Measurements from ENCODE around the gene TMEM41A. TPM values are rescaled to one million over a fixed set of nuclear protein-coding genes. Genes with fewer than 3 reads are reported as not detected.

The TMEM41A gene
- polyA plus RNA-seq, 1 donor from 2014 or later: 12.9 TPM

- Histone ChIP-seq H4K20me1 (ENCODE audit: insufficient read depth) (no peaks in the 10 kb centered on the region), H3F3A (ENCODE audit: insufficient read depth, low read length, poor library complexity, severe bottlenecking) (no peaks in the 10 kb centered on the region), H3K36me3 (ENCODE audit: insufficient read depth, low read length) (no peaks in the 10 kb centered on the region), H3K9me3 (ENCODE audit: low read length) (no peaks in the 10 kb centered on the region), H3K4me2 (ENCODE audit: low read length) (no peak overlapping the region), H3K79me2 (replicated peaks; ENCODE audit: insufficient read depth, low read length) (no peaks in the 10 kb centered on the region), H2AFZ (ENCODE audit: low read depth, low read length) (no peak overlapping the region), H3K27ac (ENCODE audit: low read length) (no peak overlapping the region), H3K4me3 (ENCODE audit: low read length) (no peak overlapping the region), H3K27me3 (ENCODE audit: insufficient read depth, low read depth, low read length) (no peaks in the 10 kb centered on the region), H3K9ac (ENCODE audit: low read length) (no peak overlapping the region), H3K9me2 (ENCODE audit: insufficient read depth, low read length) (no peaks in the 10 kb centered on the region)
- TF ChIP-seq CTCF (IDR thresholded peaks at IDR 0.05; ENCODE audit: poor library complexity, severe bottlenecking): no peak
- TF ChIP-seq SMC3 (conservative IDR thresholded peaks at IDR 0.05; ENCODE audit: poor library complexity): no peak
- TF ChIP-seq POLR2AphosphoS5 (IDR thresholded peaks at IDR 0.05): no peak
- TF ChIP-seq EZH2 (IDR thresholded peaks at IDR 0.05; ENCODE audit: borderline replicate concordance, insufficient read depth, low read length, poor library complexity, severe bottlenecking): no peak
- no peak for TF ChIP-seq MXI1 (conservative IDR thresholded peaks at IDR 0.05; ENCODE audit: poor library complexity, severe bottlenecking)
Observed at GRCh38 chr3:185490241-185490640, 8.6 kb downstream of the TMEM41A start.

- no peaks in the 10 kb centered on the region for H3K79me2 ChIP-seq (replicated peaks; ENCODE audit: insufficient read depth, low read length)
- no peaks in the 10 kb centered on the region for H3K27me3 ChIP-seq (ENCODE audit: insufficient read depth, low read depth, low read length)
- no peak overlapping the region for H3K27ac ChIP-seq (ENCODE audit: low read length)
- no peak overlapping the region for H3K4me2 ChIP-seq (ENCODE audit: low read length)
- no peak overlapping the region for H3K4me3 ChIP-seq (ENCODE audit: low read length)
- H3K9me3 ChIP-seq (ENCODE audit: low read length): no peaks in the 10 kb centered on the region
- H3F3A ChIP-seq (ENCODE audit: insufficient read depth, low read length, poor library complexity, severe bottlenecking): no peaks in the 10 kb centered on the region
- TF ChIP-seq EP300 (conservative IDR thresholded peaks at IDR 0.05; ENCODE audit: poor library complexity, severe bottlenecking) (no peak), TAF1 (IDR thresholded peaks at IDR 0.05; ENCODE audit: low read depth) (no peak), REST (IDR thresholded peaks at IDR 0.05; ENCODE audit: borderline replicate concordance) (no peak), SMC3 (conservative IDR thresholded peaks at IDR 0.05; ENCODE audit: poor library complexity) (no peak), MXI1 (conservative IDR thresholded peaks at IDR 0.05; ENCODE audit: poor library complexity, severe bottlenecking) (no peak), POLR2AphosphoS5 (IDR thresholded peaks at IDR 0.05) (no peak), CTCF (IDR thresholded peaks at IDR 0.05; ENCODE audit: poor library complexity, severe bottlenecking) (no peak), EZH2 (IDR thresholded peaks at IDR 0.05; ENCODE audit: borderline replicate concordance, insufficient read depth, low read length, poor library complexity, severe bottlenecking) (no peak), RAD21 (conservative IDR thresholded peaks at IDR 0.05) (no peak)
- no peaks in the 10 kb centered on the region for H3K36me3 ChIP-seq (ENCODE audit: insufficient read depth, low read length)
- H3K9me2 ChIP-seq (ENCODE audit: insufficient read depth, low read length): no peaks in the 10 kb centered on the region
- H4K20me1 ChIP-seq (ENCODE audit: insufficient read depth): no peaks in the 10 kb centered on the region
- H2AFZ ChIP-seq (ENCODE audit: low read depth, low read length): no peak overlapping the region
- H3K9ac ChIP-seq (ENCODE audit: low read length): no peak overlapping the region
Observed at GRCh38 chr3:185489462-185489861, 9.4 kb downstream of the TMEM41A start.
